GM15510 (cell line): ENCODE data around the gene LENG8.

Source experiments
- POLR2A ChIP-seq: IDR thresholded peaks from 3 replicates; pipeline ENCODE4 v1.6.1; 2011; ENCODE audit warnings: borderline replicate concordance; ENCODE audit not compliant: insufficient read length; ENCODE audit errors: extremely low read depth

Gene LENG8

DNA sequence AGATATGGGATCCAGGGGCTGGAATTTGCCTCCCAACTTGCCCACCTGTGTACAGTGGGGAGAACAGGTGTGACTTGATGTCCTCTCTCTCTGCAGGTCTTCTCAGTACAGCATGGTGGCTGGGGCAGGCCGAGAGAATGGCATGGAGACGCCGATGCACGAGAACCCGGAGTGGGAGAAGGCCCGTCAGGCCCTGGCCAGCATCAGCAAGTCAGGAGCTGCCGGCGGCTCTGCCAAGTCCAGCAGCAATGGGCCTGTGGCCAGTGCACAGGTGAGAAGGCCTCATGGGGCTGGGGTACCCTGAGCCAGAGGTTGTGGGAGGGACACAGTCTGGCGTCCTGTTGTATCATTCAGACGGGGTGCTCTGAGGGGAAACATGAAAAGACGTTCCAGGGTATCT is 3.0 kb downstream of the LENG8 start:
- no peak for TF ChIP-seq POLR2A

DNA sequence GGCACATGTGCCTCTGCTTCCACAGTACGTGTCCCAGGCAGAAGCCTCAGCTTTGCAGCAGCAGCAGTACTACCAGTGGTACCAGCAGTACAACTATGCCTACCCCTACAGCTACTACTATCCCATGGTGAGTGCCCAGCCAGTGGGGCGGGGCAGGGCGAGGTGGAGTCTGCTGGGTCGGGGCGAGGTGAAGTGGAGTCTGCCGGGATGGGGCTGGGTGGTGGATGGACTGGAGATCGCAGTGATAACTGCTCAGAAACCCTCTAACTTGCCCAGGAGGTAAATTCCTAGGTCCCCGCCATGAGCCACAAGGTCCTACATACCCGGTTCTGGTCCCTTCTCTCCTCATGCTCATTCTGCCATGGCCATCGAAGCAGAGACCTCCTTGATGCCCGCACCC is 3.6 kb downstream of the LENG8 start:
- TF ChIP-seq POLR2A: no peak

DNA sequence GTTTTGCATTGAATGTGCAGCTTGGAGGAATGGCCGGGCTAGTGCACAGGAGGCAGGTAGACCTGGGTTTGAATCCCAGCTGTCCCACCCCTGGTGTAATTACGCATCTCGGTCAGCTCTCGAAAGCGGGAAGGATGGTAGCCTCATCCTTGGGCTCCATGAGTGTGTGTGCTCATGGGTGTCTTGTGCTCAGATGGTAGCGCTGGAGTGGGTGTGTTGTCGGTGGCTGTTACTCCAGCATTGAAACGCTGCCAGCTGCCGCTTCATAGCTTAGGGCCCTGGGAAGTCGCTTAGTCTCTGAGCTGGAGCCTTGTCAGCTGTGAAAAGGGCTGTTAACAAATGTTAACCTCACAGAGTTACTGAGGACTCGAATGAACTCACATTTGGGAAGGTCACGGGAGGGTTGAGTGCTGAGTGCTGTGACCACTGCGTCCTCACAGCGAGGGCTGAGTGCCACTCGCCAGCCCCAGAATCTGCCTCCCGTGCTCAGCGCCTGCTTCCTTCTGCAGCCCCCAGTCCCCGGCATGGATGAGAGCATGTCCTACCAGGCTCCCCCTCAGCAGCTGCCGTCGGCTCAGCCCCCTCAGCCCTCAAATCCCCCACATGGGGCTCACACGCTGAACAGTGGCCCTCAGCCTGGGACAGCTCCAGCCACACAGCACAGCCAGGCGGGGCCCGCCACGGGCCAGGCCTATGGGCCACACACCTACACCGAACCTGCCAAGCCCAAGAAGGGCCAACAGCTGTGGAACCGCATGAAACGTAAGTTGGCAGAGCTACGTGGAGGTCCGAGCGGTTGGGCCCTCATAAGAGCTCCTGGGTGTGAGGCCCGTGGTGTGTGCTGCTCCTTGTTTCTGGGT is 5.2 kb downstream of the LENG8 start:
- TF ChIP-seq POLR2A: no peak

DNA sequence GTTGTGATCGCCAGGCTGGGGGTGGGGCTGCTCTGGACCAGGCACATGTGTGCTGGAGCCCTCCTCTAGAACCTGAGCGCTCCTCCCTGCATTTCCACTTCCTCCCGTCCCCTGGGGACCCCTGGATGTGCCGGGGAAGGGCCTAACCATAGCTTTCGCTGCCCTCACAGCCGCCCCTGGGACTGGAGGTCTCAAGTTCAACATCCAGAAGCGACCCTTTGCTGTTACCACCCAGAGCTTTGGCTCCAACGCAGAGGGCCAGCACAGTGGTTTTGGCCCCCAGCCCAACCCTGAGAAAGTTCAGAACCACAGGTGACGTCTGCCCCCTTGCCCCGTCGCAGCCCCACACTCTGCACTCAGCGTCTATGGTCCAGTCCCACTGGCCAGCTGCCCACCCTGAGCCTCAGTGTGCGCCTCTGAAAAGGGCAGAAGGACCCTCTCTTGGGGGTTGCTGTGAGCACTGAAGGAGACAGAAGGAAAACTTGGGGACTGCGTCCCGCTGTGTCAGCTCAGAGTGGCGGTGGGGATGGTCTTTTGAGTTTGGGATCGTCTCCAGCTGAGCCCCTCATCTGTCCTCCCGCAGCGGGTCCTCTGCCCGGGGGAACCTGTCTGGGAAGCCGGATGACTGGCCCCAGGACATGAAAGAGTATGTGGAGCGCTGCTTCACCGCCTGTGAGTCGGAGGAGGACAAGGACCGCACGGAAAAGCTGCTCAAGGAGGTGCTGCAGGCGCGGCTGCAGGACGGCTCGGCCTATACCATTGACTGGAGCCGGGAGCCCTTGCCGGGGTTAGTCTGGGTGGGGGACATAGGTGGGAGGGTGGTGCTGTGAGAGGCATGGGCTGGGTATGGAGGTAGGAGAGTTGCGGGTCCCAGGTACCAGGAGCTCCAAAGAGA is 6.0 kb downstream of the LENG8 start:
- no peak for TF ChIP-seq POLR2A

DNA sequence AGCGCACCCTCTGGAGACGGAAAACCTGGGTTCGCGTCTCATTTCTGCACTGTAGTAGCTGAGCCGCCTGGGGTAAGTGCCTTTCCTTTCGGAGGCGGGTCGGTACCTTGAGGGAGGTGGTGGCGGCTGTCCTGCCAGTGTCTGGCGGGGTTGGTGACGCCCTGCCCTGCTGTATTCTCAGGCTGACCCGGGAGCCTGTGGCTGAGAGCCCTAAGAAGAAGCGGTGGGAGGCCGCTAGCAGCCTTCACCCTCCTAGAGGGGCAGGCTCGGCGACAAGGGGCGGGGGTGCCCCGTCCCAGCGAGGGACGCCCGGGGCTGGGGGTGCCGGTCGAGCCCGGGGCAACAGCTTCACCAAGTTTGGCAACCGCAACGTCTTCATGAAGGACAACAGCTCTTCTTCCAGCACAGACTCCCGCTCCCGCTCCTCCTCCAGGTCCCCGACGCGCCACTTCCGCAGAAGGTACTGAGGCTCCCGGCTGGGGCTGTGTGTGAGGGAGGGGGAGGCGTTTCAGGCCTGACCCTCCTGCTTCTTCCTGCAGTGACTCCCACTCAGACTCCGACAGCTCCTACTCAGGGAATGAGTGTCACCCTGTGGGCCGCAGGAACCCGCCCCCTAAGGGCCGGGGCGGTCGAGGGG is 6.9 kb downstream of the LENG8 start:
- no peak for TF ChIP-seq POLR2A

DNA sequence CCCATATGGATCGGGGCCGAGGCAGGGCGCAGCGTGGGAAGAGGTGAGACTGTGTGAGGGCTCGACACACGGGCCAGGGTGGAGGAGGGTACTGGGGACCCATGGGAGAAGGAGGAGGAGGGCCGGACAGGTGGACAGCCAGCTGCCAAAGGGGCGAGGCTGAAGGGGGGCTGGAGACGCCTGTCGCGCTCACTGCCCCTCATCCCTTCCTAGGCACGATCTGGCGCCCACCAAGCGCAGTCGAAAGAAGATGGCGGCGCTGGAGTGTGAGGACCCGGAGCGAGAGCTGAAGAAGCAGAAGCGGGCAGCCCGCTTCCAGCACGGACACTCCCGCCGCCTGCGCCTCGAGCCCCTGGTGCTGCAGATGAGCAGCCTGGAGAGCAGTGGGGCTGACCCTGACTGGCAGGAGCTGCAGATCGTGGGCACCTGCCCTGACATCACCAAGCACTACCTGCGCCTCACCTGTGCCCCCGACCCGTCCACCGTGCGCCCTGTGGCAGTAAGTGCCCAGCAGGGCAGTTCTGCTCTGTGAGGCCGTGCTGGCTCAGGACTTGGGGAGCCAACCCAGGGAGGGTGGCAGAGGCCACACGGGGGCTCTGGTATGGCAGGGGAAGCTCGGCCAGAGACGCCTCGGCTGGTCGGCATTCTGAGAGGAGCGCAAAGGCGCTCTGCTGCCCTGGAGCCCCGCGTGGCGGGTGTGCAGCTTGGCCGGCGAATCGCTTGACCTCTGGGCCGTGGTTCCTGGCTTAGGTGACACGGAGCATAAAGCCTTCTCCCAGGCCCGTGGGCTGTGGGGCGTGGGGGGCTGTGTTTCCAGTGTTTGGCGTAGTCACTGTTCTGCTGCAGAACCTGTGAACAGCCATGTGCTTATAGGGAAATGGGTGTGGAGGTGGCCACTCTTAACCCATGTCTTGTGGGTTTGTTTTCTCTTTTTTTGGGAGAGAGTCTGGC is 7.7 kb downstream of the LENG8 start:
- TF ChIP-seq POLR2A: no peak

DNA sequence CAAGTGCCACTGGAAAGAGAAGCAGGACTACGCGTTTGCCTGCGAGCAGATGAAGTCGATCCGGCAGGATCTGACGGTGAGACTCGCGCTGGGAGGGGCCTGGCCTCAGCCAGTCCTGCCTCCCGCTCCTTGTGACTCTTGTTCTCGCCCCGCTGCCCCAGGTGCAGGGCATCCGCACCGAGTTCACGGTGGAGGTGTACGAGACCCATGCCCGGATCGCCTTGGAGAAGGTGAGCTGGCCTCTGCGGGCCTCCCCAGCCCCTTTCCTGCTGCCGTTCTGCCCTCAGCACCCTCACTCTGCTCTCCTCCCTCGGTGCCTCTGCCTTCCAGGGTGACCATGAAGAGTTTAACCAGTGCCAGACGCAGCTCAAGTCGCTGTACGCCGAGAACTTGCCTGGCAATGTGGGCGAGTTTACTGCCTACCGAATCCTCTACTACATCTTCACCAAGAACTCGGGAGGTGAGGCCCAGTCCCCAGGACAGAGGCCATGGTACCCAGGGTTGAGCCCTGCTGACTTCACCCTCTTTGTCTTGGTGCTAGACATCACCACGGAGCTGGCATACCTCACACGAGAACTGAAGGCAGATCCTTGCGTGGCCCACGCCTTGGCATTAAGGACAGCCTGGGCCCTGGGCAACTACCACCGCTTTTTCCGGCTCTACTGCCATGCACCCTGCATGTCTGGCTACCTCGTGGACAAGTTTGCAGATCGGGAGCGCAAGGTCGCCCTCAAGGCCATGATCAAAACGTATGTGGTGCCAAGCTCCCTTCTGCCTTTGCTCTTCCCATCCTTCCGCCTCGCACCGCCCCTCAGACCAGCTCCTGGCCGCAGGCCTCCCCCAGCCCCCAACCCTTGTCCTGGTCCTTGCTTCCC is 9.0 kb downstream of the LENG8 start:
- no peak for TF ChIP-seq POLR2A

DNA sequence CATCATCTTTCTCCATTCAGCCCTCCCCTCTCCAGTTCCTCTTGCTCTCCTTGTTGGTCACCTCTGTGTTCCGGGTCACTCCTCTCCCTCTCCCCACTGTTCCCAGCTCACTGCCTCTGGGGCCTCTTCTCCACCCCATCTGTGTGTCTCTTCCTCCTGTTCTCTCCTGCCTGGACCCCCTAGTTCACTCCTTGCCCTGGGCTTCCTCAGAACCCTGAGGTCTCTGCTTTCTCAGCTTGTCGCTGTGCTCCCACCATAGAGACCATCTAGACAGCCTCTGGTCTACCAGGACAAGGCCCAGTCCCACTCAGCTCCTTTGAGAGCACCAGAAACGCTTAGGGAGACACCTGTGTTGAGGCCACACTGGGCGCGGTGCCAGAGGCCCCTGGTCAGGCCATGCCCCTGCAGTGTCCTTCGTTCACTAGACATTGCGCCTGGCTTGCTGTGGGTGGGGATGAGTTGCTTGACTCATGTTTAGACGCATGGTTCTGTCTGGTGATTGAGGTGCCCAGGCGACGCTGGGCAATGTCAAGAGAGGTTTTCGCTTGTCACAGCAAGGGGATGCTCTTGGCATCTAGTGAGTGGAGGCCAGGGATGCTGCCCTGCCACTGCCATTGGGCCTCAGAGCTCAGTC is 9.8 kb downstream of the LENG8 start:
- no peak for TF ChIP-seq POLR2A

DNA sequence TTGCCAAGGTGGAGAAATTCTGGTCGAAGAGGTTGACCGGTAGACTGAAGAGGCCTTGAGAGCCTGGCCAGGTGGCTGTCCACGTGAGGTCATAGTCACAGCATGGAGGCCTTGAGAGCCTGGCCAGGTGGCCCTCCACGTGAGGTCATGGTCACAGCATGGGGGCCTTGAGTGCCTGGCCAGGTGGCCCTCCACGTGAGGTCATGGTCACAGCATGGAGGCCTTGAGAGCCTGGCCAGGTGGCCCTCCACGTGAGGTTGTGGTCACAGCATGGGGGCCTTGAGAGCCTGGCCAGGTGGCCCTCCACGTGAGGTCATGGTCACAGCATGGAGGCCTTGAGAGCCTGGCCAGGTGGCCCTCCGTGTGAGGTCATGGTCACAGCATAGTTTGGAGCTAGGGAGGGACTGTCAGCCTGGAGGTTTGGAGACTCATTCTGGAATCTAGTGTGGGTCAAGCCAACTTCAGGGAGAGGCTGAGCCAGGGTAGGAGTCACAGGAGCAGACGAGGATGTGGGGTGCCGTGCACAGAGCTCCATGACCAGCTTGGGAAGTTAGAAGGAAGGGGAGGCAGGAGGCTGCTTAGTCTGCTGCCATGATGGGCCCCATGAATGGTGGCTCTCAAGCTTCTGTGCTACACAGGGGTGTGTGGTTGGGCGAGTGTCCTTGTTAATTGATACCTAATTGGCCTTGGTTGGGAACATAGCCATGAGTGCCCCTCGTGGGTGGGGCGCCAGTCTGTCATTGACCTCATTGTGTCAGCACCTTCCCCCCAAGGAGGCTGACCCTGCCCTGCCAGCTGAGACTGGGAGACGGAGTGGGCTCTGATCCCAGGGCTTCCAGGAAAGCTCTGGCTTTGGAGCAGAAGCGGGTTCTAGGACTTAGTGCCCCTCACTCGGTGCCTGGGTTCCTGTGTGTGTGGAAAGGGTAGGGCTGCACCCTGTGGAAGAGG is 10.6 kb downstream of the LENG8 start:
- no peak for TF ChIP-seq POLR2A

DNA sequence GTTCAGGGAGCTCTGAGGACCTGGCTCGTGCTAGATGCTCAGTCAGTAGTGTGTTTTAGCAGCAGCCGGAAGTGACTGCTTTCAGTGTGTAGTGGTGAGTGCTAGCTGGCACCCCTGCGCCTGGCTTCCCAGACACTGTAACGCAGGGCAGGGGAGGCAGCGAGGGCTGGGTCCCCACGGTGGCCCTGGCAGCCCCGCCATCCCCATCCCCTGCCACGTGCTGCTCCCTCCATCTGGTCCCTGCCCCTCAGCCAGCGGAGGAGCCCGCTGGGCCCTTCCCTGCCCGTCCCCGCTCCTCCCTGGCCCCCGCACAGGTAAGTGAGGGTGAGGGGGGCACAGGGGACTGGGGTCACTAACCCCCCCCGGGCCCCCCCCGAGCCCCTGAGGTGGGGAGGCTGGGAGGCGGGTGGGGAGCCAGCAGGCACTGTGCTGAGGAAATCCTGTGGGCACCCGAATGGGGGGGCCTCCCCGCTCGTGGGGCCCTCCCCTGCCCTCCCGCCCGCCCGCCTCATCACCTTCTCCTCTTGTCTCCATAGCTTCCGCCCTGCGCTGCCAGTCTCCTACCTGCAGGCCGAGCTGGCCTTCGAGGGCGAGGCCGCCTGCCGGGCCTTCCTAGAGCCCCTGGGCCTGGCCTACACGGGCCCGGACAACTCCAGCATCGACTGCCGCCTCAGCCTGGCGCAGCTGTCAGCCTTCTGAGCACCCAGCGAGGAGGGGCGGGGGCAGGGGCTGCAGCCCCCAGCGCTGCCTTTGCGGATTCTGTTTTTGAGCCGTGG is 11.4 kb downstream of the LENG8 start:
- no peak for TF ChIP-seq POLR2A

DNA sequence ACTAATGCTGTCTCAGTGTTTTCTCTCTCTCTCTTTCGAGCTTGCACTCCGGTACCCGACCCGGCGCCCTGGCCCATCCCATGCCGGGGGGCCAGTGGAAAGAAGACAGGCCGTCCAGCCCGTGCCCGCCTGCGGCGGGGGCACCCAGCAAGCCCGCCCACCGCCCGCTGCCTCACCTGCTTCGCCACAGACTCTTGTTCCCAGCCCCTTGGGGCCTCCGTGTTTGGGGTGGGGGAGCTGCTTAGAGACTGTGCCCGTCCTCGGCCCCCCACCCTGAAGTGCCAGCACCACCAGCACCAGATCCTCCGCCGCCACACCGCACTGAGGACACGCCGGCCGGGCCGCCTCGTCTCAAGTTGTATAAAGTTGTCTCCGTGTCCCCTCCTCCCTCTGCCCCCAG is 12.2 kb downstream of the LENG8 start:
- no peak for TF ChIP-seq POLR2A

DNA sequence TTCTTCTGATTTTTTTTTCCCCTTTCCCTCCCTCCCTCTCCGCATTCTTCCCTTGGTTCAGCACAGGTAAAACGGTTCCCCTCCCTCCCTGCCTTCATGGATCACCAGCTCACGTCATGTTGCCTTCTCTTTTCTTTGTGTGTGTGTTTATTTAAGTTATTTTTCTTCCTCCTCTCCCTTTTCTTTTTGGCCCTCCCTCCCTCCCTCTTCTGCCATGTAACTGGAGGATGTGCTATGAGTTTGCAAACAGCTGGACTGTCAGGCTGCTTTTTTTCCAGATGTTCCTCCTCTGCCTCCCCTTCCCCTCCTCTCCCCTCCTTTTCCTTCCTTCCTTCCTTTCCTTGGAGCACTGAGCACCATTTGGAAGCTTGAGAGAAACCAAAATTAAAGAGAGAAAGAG is 12.6 kb downstream of the LENG8 start:
- TF ChIP-seq POLR2A: no peak
